ENCODE measurements around the gene EFCAB6. TPM values are rescaled to one million over a fixed set of nuclear protein-coding genes. Genes with fewer than 3 reads are reported as not detected.

EFCAB6 gene
- total and polyA plus RNA-seq, 10 of the 15 experiments (the other 5 are each of a cell fraction or from before 2014, with no cell fraction given): 0.05 to 0.42 (median 0.19) TPM

DNA sequence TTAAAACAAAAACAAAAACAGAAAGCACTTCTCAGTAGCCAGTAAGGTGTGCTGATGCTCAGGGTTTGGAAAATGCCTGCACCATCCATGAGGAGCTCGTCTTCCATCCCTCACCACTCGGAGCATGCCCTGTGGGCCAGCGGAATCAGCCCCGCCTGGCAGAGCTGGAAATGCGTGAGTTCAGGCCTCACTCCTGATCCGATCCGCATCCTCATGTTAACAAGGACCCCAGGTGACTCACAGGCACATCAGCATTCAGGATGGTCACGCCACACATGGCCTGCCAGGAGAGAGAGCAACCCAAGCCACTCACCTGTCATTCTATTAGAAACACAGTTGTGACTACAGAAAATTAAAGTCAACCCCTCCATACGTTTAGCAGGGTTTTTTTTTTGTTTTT lies 211.8 kb downstream of the EFCAB6 start:
- no peak for ATAC-seq
- TF ChIP-seq MXI1 (IDR thresholded peaks at IDR 0.05; ENCODE audit: low read depth, low read length) (no peak), REST (IDR thresholded peaks at IDR 0.05; ENCODE audit: low read depth, low read length) (no peak), BMI1 (IDR thresholded peaks at IDR 0.05; ENCODE audit: borderline replicate concordance) (no peak), RFX5 (IDR thresholded peaks at IDR 0.05; ENCODE audit: low read depth, low read length) (no peak), EED (IDR thresholded peaks at IDR 0.05; ENCODE audit: low read depth) (no peak), BHLHE40 (IDR thresholded peaks at IDR 0.05; ENCODE audit: borderline replicate concordance in 1 of 2, low read depth in 2 of 2, low read length in 1 of 2) (no peak), FOS (IDR thresholded peaks at IDR 0.05; ENCODE audit: borderline replicate concordance, extremely low read depth, insufficient read length) (no peak), MTA2 (IDR thresholded peaks at IDR 0.05; ENCODE audit: low read depth) (no peak), E4F1 (IDR thresholded peaks at IDR 0.05; ENCODE audit: borderline replicate concordance, partially characterized antibody) (no peak)
- TF ChIP-seq, protein P1, sequence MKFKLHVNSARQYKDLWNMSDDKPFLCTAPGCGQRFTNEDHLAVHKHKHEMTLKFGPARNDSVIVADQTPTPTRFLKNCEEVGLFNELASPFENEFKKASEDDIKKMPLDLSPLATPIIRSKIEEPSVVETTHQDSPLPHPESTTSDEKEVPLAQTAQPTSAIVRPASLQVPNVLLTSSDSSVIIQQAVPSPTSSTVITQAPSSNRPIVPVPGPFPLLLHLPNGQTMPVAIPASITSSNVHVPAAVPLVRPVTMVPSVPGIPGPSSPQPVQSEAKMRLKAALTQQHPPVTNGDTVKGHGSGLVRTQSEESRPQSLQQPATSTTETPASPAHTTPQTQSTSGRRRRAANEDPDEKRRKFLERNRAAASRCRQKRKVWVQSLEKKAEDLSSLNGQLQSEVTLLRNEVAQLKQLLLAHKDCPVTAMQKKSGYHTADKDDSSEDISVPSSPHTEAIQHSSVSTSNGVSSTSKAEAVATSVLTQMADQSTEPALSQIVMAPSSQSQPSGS (IDR thresholded peaks at IDR 0.05; ENCODE audit: low read length): no peak
- TF ChIP-seq, protein P2, sequence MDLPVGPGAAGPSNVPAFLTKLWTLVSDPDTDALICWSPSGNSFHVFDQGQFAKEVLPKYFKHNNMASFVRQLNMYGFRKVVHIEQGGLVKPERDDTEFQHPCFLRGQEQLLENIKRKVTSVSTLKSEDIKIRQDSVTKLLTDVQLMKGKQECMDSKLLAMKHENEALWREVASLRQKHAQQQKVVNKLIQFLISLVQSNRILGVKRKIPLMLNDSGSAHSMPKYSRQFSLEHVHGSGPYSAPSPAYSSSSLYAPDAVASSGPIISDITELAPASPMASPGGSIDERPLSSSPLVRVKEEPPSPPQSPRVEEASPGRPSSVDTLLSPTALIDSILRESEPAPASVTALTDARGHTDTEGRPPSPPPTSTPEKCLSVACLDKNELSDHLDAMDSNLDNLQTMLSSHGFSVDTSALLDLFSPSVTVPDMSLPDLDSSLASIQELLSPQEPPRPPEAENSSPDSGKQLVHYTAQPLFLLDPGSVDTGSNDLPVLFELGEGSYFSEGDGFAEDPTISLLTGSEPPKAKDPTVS (IDR thresholded peaks at IDR 0.05; ENCODE audit: low read depth, low read length): no peak

More for the DNA sequence above, 211.8 kb downstream of the EFCAB6 start:
- intact Hi-C loops (cut with micrococcal nuclease; ENCODE audit: unreplicated experiment): no loop called here
- in situ Hi-C loops (cut with MboI): no loop called here
- Histone ChIP-seq H3K27me3 (replicated peaks in 1 of 2; ENCODE audit: control insufficient read depth in 2 of 2, insufficient read depth in 2 of 2, low read length in 1 of 2) (peaks cover 1 to 2% of the 10 kb centered on the region in 2 experiments; a peak in 1 of 4 replicates), H4K20me1 (ENCODE audit: control insufficient read depth, insufficient read depth) (no peaks in the 10 kb centered on the region), H3K79me2 (ENCODE audit: control insufficient read depth, insufficient read depth, low read length) (no peaks in the 10 kb centered on the region), H3K9ac (ENCODE audit: control insufficient read depth, insufficient read depth, low read length) (no peak overlapping the region), H3K4me3 (no peak overlapping the region), H2AFZ (ENCODE audit: control insufficient read depth, low read depth, low read length) (no peak overlapping the region), H3K4me1 (ENCODE audit: control insufficient read depth, insufficient read depth, low read length) (no peaks in the 10 kb centered on the region), H3K36me3 (ENCODE audit: control insufficient read depth in 2 of 2, insufficient read depth in 2 of 2, low read length in 1 of 2) (no peaks in the 10 kb centered on the region), H3K9me3 (replicated peaks; ENCODE audit: control insufficient read depth, insufficient read depth, low read length) (no peaks in the 10 kb centered on the region), H3K4me2 (ENCODE audit: control insufficient read depth, insufficient read depth) (no peak overlapping the region), H3K27ac (ENCODE audit: control insufficient read depth, insufficient read depth) (no peak overlapping the region)
- no TSS peak for BruUV-seq (replicated peaks)
- WGBS (ENCODE audit: insufficient coverage, insufficient replicate concordance, low lambda C conversion rate, missing lambda C conversion rate): 29% methylated on average over 9 of the region's 9 CpGs
- ChIA-PET SMC1A (ENCODE audit: uncharacterized antibody, unreplicated experiment) (no interaction called here), CTCF (no interaction called here), RAD21 (ENCODE audit: unreplicated experiment) (no interaction called here), POLR2A (no interaction called here)
- FAIRE-seq: no peak
- no peak for DNase-seq (ENCODE audit: low read depth, low spot score)

Measured in GM12878 (cell line).